NCI-H128 (cell line): ENCODE data around the gene MTREX.
"Not testable (repeated sequence)": the region's sequence is repeated elsewhere in the genome, so short reads cannot be mapped to it uniquely, and the experiment has no call there.

ENCODE experiments used
- DNase-seq: peaks from one replicate; lab custom pipeline; 2025; ENCODE audit not compliant: unreplicated experiment; lab: John Stamatoyannopoulos, UW

Gene MTREX

DNA sequence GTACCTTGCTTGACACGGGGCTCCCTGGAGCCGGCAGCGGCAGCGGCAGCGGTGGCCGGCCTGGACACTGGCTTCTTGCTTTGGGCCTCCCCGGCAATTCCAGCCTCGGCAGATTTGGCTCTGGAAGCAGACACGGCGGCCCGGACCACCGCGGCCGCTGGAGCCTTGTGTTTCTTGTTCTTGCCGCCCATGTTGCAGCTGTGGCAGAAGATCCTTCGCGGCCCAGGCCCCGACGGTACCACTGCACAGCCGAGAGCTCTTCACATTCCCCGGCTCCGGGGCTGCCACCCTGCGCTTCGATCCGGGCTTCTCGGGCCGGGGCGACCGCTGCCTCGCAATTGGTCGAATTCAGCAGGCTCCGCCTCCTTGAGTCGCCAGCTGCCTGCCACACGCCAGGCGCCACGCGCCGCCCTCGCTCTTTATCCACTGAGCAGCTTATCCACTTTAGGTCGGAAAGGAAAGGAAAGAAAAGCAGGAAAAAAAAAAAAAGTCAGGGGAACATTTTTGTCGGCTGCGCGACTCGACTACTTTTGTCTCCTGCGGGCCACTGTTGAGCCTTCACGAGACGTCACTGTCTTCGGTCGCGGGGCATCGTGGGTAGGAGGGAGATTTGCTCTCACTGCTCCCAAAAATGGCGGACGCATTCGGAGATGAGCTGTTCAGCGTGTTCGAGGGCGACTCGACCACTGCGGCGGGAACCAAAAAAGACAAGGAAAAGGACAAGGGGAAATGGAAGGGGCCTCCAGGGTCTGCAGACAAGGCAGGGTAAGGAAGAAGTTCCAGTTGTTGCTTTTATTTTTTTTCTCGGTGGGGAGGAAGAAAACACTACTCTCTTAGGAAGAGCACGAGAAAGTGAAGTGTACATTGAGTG is at the start of gene MTREX, which contains the start of gene DHX29:
MTREX (plus strand) TSS at position 607 of the 871 bp plus-strand sequence; CDS start at position 632, 25 bp downstream.
DHX29 (minus strand) TSS at position 312 of the 871 bp plus-strand sequence; CDS start at position 191, 121 bp downstream.
- peak; percentile 59 for DNase-seq

DNA sequence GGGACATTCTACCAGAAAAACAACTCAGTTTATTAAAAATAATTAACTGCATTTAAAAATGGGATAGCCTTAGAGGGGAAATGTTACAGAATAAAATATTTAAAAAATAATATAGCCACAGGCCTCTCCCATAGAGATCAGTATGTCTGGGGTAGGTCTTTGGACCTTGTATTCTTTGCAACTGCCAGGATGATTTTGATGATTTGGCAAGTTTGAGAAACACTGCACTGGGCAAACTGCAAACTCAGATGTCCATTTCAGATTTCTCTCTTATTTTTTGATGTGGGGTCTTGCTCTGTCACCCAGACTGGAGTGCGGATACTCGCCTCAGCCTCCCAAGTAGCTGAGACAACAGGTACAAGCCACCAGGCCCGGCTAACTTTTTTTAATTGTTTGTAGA is 49.5 kb upstream of the MTREX start:
- DNase-seq, result no peak

DNA sequence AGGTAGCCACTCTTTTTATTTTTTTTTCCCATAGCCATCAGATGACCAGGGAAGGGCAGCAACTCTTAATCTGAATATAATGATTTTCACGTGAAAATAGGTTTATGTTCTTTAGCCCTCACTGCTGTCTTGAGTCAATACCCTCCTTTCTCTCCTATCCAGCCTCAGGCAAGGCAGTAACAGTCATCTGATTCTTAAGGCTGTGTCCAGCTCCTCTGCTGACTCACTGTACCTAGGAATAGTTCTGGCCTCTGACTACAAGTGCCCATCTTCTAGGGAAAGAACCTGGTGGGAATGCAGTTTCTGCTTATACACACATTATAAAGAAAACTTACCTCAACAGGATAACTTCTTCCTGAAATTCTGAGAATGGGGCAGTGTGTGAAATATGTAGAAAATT is 31.0 kb upstream of the MTREX start:
- DNase-seq, result no peak

- DNase-seq, result no peak
Observed at GRCh38 chr5:55278778-55279177, 29.0 kb upstream of the MTREX start.

DNA sequence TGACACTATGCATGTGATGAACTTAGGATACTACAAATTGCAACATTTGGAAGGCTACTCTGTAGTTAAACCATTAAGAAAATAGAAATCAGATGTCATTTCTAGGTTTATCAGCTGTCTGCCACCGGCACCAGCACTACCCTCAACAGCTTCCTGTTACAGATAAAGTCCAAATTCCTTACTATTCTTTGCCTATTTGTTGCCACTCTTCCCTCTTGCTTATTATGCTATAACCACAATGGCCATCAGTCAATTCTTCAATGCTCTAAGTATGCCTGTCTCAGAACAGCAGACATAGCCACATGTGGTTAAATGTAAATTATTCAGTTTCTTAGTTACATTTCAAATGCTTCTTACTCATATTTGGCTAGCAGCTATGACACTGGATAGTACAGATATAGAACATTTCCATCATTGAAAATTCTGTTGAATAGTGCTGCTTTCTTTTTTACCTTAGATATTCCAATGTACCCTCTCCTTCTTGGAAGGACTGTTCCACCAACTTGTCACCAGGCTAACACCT is 21.3 kb upstream of the MTREX start:
- DNase-seq, result no peak

DNA sequence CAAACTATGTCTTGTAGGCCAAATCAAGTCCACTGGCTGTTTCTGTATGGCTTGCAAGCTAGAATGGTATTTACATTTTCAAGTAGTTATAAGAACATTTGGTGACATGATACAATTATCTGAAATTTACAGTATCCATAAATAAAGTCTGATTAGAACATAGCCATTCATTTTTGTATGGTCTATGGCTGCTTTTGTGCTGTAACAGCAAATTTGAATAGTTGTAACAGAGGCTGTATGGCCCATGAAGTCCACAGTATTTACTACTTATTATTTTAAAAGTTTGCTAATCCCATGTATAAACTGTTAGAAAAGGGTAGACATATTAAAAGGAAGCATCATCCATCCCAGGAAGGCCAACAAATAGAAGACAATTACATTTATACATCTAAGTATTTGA is 18.0 kb upstream of the MTREX start:
- DNase-seq, result no peak

DNA sequence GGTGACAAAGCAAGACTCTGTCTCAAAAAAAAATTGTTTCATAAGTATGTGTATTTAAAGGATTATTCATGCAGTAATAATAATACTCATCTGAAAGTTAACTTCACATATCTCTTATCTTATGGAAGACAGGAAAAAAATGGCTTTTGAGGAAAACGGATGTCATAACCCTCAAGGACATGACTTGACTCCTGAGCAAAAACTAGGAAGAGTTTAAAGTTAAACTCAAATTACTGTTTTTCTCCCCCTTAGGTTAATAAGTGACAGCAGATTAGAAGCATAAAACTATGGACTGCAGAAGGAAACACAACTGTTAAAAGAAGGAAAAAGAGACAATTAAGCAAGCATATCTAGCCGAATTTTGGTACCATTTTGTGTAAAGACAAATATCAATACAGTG is 16.8 kb upstream of the MTREX start:
- no peak for DNase-seq

- no peak for DNase-seq
Observed at GRCh38 chr5:55294935-55295334, 12.9 kb upstream of the MTREX start.

GRCh38 chr5:55300890-55301289 is 6.9 kb upstream of the MTREX start:
- no peak for DNase-seq

GRCh38 chr5:55303238-55303690 is 4.5 kb upstream of the MTREX start:
- DNase-seq, result no peak

DNA sequence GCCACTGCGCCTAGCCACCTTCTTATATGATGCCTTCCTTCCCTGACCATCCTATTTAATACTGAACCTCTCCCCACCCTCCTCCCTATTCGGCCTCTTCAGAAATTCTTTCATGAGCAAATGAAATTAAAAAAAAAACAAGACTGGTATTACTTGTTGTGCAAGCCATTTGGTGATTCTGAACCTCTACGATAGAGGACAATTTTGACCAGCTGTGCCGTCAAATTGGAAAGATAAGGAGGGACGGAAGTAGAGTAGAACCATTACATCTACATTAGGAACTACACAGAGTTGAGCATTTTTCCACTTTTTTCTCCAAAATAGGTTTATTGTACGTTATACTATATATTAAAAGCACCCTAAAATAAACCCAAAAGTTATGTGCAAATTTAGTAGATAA is 3.2 kb upstream of the MTREX start:
- DNase-seq, result no peak

- no peak for DNase-seq
Observed at GRCh38 chr5:55305345-55305744, 2.4 kb upstream of the MTREX start.

DNA sequence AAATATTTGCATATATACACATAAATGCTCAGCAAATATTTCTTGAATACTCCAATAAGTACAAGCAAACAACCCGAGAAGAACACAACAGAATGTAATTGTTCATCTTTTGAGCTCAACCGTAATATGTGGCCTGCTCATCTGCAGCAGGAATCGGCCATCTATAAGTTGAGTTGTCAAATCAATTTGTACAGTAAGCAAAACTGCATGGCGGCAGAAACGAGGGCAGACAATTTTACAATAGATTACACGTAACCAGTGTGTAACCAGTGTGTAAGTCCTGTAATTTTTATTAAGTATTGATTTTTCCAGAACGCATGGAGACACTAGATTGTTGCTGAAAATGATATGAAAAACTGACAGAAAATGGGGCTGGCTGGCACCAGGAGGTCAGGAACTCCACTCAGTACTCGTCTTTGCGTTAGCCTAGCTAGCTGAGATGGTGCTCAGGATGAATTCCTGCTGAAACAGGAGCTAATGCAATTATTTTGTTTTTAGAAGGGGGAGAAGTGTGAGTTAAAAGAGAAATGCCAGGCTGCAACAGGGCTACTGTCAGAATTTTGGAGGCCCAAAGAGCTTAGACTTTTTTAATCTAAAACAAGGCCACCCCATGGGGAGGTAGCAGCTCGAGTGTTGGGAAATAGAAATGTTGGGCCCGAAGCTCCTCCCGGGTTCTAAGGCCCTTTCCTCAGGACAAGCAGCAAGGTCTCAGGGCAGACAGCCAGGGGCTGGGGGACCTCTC is 977 bp upstream of the MTREX start:
- no peak for DNase-seq

GRCh38 chr5:55308254-55308836 is 556 bp downstream of the MTREX start:
- DNase-seq, result no peak

- no peak for DNase-seq
Observed at GRCh38 chr5:55313870-55314617, 6.3 kb downstream of the MTREX start.

GRCh38 chr5:55316289-55316688 is 8.5 kb downstream of the MTREX start:
- DNase-seq, result no peak

- DNase-seq, result no peak
Observed at GRCh38 chr5:55316837-55317236, 9.0 kb downstream of the MTREX start.

DNA sequence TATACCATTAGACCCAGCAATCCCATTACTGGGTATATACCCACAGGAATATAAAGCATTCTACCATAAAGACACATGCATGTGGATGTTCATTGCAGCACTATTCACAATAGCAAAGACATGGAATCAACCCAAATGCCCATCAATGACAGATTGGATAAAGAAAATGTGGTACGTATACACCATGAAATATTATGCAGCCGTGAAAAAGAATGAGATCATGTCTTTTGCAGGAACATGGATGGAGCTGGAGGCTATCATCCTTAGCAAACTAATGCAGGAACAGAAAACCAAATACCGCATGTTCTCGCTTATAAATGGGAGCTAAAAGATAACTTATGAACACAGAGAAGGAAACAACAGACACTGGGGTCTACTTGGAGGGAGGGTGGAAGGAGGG is 10.4 kb downstream of the MTREX start:
- DNase-seq, result not testable (repeated sequence)

DNA sequence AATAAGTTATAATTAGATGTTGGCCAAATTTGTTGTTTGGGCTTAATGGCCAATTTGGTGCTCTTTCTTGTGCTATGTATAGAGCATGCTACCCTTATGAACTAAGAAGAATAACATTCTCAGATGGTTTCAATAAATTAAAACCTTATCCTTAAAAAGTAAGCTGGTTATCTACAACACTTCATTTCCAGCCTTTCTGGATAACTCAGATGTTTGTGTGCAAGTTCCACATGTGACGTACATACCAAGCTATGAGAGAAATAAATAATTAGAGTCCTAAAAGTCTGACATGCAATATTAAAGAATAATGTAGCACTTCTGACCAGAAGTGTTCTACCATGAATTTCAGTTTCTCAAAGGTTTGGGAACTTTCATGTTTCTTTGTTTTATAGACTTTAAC is 11.7 kb downstream of the MTREX start:
- DNase-seq, result no peak

DNA sequence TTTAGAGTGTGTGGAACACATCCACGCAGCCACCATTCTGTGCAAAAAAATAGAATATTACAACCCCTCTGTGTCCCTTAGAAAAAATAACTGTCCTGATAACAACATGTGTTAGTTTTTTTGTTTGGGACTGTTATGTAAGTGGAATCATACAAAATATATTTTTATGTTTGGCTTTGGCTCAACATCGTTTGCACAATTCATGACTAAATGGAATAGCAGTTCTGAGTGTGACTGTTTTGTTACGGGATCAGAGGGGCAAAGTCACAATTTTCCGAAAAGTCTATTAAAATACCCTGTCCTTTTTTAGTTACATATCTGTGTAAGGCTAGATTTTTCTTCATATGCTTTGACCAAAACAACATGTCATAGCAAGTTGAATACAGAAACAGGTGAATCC is 12.8 kb downstream of the MTREX start:
- DNase-seq, result no peak

DNA sequence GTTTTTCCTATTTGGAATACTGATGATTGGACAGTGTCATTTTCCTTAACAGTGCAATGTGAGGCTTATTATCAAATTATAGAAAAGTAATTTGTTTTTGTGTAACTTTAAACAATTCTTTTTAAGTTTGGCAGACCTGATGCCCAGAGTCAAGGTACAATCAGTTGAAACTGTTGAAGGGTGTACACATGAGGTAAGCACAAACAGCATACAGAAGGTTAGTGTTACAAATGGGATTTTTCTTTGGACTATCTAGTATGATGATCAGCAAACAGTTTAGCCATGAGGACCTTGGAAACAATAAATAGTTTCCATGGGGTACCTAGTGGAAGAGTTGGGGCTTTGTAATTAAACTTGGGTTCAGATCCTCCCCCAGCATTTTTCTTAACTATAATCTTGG is 16.2 kb downstream of the MTREX start:
- DNase-seq, result no peak
